Bronchial epithelial cell (primary cell): Measurements from ENCODE around the gene BOLA2. TPM values are rescaled to one million over a fixed set of nuclear protein-coding genes. Genes with fewer than 3 reads are reported as not detected.
"Not testable (repeated sequence)": the region's sequence is repeated elsewhere in the genome, so short reads cannot be mapped to it uniquely, and the experiment has no call there.

ENCODE experiments used
- DNase-seq: peaks from one replicate; pipeline ENCODE4 v3.0.0-alpha.2; 2010; ENCODE audit warnings: low read depth
- FAIRE-seq: peaks from 2 replicates; lab custom pipeline; 2011; peaks lifted over from hg19 to GRCh38; lab: Jason Lieb, UNC
- H3K27me3 ChIP-seq: 2 replicates; pipeline ENCODE4 v1.5.1; 2011; ENCODE audit warnings: low read length; ENCODE audit not compliant: control insufficient read depth, insufficient read depth
- H3K36me3 ChIP-seq: 2 replicates; pipeline ENCODE4 v1.5.1; 2011; ENCODE audit warnings: low read length; ENCODE audit not compliant: control insufficient read depth, insufficient read depth
- H3K4me3 ChIP-seq: 2 replicates; pipeline ENCODE4 v1.5.1; 2011; ENCODE audit warnings: mild to moderate bottlenecking, low read depth, low read length, control low read depth
- total RNA-seq: library from RNA; depleted of rRNA; stranded (reverse); fragments of >200 nt; gene quantifications from 2 replicates; pipeline ENCODE4 v1.2.1, GENCODE V29; 2014

BOLA2 gene
- total RNA-seq, 1 donor from 2014 or later = 25.3 TPM

GRCh38 chr16:29425390-29425789, 28.8 kb downstream of the BOLA2 start:
- not testable (repeated sequence) for DNase-seq, H3K4me3 ChIP-seq, FAIRE-seq, H3K36me3 ChIP-seq, H3K27me3 ChIP-seq

GRCh38 chr16:29423587-29423986, 30.6 kb downstream of the BOLA2 start:
- not testable (repeated sequence) for H3K27me3 ChIP-seq, H3K4me3 ChIP-seq, FAIRE-seq, H3K36me3 ChIP-seq, DNase-seq

- FAIRE-seq, H3K36me3 ChIP-seq, H3K27me3 ChIP-seq, H3K4me3 ChIP-seq: not testable (repeated sequence)
- DNase-seq = peak; percentile 93
Observed at GRCh38 chr16:29405249-29405648, 48.9 kb downstream of the BOLA2 start.

Other genes starting within 250 kb of the BOLA2 start
- gene NPIPB11, start 47.6 kb downstream of the BOLA2 start, total RNA-seq = 0.64 and 2.1 TPM in 2 replicates
- gene SLX1B, start 182 bp upstream of the BOLA2 start, total RNA-seq = 4.2 and 18.2 TPM in 2 replicates
- gene SULT1A4, start 5.6 kb upstream of the BOLA2 start, total RNA-seq = 0.38 and 2.1 TPM in 2 replicates
- 17.5 and 29.7 TPM in 2 replicates for gene NPIPB12, start 52.1 kb upstream of the BOLA2 start, total RNA-seq
- gene SPN, start 208.9 kb upstream of the BOLA2 start, total RNA-seq = not detected in 2 replicates
- under 0.01 and 0.79 TPM in 2 replicates for gene QPRT, start 224.8 kb upstream of the BOLA2 start, total RNA-seq